Lower leg skin (tissue), 3 donors: Measurements from ENCODE around the gene SMAP2.

ENCODE experiments used
- POLR2A ChIP-seq, 2 donors: fragments of 450-650 bp; IDR thresholded peaks; one replicate each; pipeline ENCODE4 v1.6.1; 2016 to 2017; ENCODE audit warnings: antibody characterized with exemption in 2 of 2, mild to moderate bottlenecking in 1 of 2, moderate library complexity in 1 of 2
- TF ChIP-seq, protein P1 (sequence below), 3 donors: fragments of 450-650 bp; IDR thresholded peaks; one replicate each; pipeline ENCODE4 v1.5.1; 2016; ENCODE audit warnings: antibody characterized with exemption in 3 of 3, mild to moderate bottlenecking in 3 of 3, moderate library complexity in 2 of 3

- TF ChIP-seq, protein P1, sequence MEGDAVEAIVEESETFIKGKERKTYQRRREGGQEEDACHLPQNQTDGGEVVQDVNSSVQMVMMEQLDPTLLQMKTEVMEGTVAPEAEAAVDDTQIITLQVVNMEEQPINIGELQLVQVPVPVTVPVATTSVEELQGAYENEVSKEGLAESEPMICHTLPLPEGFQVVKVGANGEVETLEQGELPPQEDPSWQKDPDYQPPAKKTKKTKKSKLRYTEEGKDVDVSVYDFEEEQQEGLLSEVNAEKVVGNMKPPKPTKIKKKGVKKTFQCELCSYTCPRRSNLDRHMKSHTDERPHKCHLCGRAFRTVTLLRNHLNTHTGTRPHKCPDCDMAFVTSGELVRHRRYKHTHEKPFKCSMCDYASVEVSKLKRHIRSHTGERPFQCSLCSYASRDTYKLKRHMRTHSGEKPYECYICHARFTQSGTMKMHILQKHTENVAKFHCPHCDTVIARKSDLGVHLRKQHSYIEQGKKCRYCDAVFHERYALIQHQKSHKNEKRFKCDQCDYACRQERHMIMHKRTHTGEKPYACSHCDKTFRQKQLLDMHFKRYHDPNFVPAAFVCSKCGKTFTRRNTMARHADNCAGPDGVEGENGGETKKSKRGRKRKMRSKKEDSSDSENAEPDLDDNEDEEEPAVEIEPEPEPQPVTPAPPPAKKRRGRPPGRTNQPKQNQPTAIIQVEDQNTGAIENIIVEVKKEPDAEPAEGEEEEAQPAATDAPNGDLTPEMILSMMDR (IDR thresholded peaks at IDR 0.05), result no peak
- no peak for TF ChIP-seq POLR2A (IDR thresholded peaks at IDR 0.05)
These were observed 28.1 kb downstream of the SMAP2 start for GRCh38 chr1:40401473-40402201.
